Nucleus accumbens (tissue), 56 donors: ENCODE results near the gene TIAM2.
"Not testable (repeated sequence)": the region's sequence is repeated elsewhere in the genome, so short reads cannot be mapped to it uniquely, and the experiment has no call there.

Source experiments
- DNase-seq, 56 donors: peaks; one replicate each; lab custom pipeline; 2025; lab: John Stamatoyannopoulos, UW

Gene TIAM2

DNA sequence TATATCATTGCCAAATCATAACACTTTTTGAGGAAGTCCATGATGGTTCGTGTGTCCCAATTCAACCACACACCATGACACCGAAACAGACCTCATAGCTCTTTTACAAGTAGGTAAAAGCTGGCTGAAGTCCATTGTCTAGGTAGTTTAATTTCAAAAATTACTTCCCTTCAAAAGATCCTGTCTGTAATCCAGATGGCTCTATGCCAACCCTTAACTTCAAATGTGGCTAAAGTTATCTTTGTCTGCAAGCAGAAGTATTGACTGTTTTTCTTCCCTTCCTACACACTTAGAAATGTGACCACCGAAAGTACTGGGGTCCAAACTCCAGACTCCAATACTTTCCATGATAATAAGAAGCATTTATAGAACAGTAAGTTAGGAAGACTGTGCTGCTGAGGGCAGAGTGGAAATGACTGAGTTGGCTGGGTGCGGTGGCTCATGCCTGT, 8.3 kb upstream of the TIAM2 start:
- DNase-seq, result no peak

GRCh38 chr6:154989448-154989847, 5.7 kb upstream of the TIAM2 start:
- peak in 4 of 56 donors; percentile 4 to 12 (median 8) for DNase-seq

DNA sequence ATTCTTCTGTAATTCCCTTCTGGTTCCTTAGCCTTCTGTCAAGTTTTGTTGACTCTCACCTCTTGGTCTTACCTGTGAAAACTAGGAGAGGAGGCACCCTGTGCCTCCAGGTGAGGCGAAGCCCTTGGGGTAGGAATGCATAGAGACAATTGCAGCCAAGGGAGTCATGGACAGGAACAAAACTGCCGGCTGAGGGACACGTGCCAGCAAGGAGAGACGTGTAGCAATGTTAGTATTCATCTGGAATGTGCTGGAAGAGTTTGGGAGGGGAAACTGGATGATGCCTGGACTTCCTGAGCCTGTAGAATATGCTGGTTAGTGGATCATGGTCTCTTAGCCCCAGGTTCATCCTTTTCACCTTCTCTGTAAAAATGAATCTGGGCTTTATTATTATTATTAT, 3.9 kb upstream of the TIAM2 start:
- DNase-seq, result no peak

DNA sequence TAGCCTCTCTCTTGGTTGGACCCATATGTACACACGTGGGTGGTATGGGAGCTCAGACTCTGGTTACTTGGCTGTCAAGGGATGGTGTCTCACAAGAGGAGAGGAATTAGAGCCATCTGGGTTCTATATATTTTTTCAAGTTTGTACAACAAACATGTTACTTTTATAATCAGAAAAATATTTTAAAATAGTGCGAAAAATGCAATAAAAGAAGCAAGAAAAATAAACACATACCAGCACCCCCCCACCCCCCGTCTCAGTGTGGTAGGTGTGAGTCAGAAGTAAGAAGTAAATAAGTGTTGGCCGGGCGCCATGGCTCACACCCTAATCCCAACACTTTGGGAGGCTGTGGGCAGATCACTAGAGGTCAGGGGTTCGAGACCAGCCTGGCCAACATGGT, 2.1 kb upstream of the TIAM2 start:
- DNase-seq, result no peak

- DNase-seq, result no peak
Measured at GRCh38 chr6:154993710-154994109, 1.4 kb upstream of the TIAM2 start.

GRCh38 chr6:154994836-154995253, 270 bp upstream of the TIAM2 start:
- no peak for DNase-seq

DNA sequence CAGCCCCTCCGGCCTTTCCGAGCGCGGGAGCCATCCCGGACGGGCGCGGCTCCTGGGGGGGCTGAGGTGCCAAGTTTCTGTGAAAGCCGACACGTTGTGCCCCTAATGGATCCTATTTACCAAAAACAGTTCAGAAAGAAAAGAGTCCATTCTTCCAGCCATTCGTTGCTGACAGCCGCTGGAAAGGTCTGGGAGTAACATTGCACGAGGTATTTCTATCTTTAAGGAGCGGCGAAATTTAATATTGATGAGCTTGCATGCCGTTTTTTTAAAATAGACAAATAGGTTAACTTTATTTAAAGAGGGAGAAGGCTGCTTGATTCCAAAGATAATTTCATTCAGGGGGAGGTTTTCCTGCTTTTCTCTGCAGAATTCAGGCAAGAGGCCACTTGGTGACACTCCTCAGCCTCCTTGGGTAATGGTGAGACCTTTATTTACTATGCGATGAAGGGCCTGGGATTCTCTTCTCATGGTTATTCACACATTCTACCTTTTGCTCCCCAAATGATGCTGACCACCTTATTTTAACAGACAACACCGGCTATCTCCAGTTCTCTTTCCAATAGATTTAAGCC, 988 bp downstream of the TIAM2 start:
- DNase-seq, result no peak

GRCh38 chr6:154996841-154997311, 1.8 kb downstream of the TIAM2 start:
- DNase-seq, result no peak

GRCh38 chr6:154998855-154999254, 3.7 kb downstream of the TIAM2 start:
- no peak for DNase-seq

DNA sequence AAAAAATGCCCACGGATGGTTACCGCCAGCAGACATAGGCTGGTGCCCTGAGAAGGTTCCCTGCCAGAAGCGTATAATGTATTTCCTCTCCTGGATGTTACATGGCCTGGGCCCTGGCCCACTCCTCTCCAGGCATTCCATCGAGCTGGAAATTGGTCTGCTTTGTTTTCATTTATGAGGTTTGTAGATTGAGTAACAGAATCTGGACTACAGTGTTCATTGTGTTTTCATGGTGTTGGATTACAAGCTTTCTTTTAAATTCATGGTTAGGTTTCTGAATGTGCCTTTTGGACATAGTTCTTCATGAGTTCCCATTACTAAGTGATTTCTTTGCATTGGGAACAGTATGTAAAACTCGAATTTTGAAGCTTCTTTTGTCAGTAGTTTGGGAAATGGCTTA, 6.4 kb downstream of the TIAM2 start:
- DNase-seq, result no peak

DNA sequence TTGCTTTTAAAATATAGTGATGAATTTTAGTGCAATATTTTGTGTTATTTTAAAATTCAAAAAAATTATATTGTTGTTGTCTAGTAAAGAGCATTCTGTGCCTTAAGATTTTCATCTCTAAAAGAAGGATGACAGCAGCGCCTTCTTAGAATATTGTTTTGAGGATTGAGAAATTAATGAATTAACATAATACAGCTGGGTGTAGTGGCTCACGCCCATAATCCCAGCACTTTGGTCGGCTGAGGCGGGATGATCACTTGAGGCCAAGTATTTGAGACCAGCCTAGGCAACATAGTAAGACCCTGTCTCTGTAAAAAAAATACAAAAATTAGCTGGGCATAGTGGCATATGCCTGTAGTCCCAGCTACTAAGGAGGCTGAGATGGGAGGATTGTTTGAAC, 6.8 kb downstream of the TIAM2 start:
- no peak for DNase-seq

DNA sequence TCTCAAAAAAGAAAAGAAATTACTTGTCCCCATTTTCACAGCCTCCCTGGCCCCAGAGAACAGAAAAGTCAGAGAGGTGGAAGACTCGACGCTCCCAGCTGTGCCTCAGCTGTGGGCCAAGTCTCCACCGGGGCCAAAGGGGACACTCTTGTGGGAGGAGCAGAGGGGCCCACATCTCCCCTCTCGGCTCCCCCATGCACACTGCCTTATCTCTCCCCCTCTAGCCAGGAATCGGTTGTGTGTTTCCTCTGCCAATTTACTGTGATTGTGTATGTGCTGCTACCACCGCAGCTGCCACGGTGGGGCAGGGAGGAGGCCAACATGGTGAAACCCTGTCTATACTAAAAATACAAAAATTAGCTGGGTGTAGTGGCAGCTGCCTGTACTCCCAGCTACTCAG, 8.4 kb downstream of the TIAM2 start:
- DNase-seq, result no peak

- DNase-seq, result no peak
Measured at GRCh38 chr6:155004017-155004416, 8.9 kb downstream of the TIAM2 start.

GRCh38 chr6:155004576-155005372, 9.7 kb downstream of the TIAM2 start:
- no peak for DNase-seq

DNA sequence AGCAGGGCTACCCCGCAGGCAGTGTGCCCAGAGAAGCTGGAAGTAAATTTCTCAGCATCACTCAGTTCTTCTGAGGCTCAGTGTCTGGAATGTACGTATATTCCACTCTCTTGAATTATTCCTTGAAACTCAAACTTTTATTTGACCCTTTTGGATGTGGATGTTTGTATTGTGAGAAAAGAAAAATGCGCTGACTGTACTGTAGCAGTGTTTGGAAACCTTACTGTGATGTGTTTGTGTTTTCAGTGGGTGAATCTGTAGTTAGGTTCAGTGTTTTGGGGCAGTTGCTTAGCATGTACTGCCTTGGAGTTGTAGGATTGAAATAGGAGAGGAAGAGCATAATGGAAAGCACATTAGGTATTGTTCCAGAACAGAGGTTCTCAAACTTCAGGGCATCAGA, 13.5 kb downstream of the TIAM2 start:
- DNase-seq, result no peak

- DNase-seq, result no peak
Measured at GRCh38 chr6:155010940-155011339, 15.8 kb downstream of the TIAM2 start.

GRCh38 chr6:155011809-155012291, 16.7 kb downstream of the TIAM2 start:
- no peak for DNase-seq

DNA sequence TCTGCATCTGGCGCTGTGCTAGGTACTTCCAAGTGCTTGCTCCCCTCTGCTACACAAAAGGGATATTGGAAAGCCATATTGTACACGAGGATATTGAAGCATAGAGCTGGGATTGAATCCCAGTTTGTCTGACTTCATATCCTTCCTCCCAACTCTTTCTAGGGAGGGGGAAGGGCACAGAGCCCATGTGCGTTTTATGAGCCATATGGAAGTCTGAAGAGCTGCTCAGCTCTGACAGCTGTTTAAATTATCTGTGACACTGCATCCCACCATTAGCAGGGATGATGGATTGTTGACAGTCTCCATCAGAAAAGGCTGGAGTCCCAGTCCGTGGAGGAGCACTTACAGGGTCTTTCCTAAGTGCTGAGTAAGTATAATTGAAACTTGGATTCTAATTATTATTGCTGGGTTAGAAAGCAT, 18.4 kb downstream of the TIAM2 start:
- DNase-seq, result no peak

DNA sequence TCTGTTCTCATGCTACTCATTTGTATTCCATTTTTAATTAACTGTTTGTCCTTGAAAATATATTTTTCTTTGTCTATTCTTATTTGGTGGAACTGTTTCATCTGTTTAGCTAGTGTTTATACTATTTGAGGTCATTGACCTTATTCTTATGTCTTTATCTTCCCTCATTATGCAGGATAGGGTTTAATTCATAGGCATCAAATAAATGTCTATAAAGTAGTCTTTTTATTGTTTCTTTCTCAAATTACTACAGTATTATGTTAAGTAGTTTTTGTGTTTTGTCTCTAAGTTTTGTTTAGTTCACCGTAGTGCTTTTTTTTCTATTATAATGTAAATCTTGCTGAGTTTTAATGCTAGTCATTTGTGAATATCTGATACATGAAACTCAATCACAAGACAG, 19.0 kb downstream of the TIAM2 start:
- DNase-seq, result no peak

GRCh38 chr6:155014670-155015300, 19.7 kb downstream of the TIAM2 start:
- DNase-seq, result no peak

- DNase-seq, result not testable (repeated sequence)
Measured at GRCh38 chr6:155018415-155018814, 23.3 kb downstream of the TIAM2 start.

GRCh38 chr6:155021680-155022079, 26.6 kb downstream of the TIAM2 start:
- no peak for DNase-seq
